NT2/D1 (cell line): ENCODE data around the gene RMND1.

Experiments
- DNase-seq: peaks from one replicate; pipeline ENCODE4 v3.0.0-alpha.2; 2011; ENCODE audit warnings: low read depth, low spot score
- H3K27me3 ChIP-seq: 2 replicates; pipeline ENCODE4 v1.6.0; 2011; ENCODE audit warnings: mild to moderate bottlenecking; ENCODE audit not compliant: insufficient read length, insufficient read depth
- H3K36me3 ChIP-seq: 2 replicates; pipeline ENCODE4 v1.6.1; 2011; ENCODE audit warnings: mild to moderate bottlenecking, low read length, mixed read lengths; ENCODE audit not compliant: insufficient read depth, insufficient read length
- H3K4me1 ChIP-seq: 2 replicates; pipeline ENCODE4 v1.5.1; 2011; ENCODE audit not compliant: insufficient read depth, insufficient read length
- H3K4me3 ChIP-seq: 2 replicates; pipeline ENCODE4 v1.5.1; 2011; ENCODE audit warnings: low read depth; ENCODE audit not compliant: insufficient read length
- H3K9ac ChIP-seq: 2 replicates; pipeline ENCODE4 v1.6.0; 2011; ENCODE audit warnings: low read depth; ENCODE audit not compliant: insufficient read length
- H3K9me3 ChIP-seq: 2 replicates; pipeline ENCODE4 v1.5.1; 2011; ENCODE audit warnings: mild to moderate bottlenecking, low read length; ENCODE audit not compliant: insufficient read depth
- SUZ12 ChIP-seq: IDR thresholded peaks from 2 replicates; pipeline ENCODE4 v1.6.1; 2011; ENCODE audit not compliant: insufficient read length, insufficient read depth; ENCODE audit errors: extremely low read depth
- YY1 ChIP-seq: IDR thresholded peaks from 2 replicates; pipeline ENCODE4 v1.6.1; 2011; ENCODE audit not compliant: insufficient read length, insufficient read depth
- ZNF274 ChIP-seq: IDR thresholded peaks from 2 replicates; pipeline ENCODE4 v1.6.1; 2011; ENCODE audit warnings: mild to moderate bottlenecking, low read depth, low read length

The RMND1 gene

DNA sequence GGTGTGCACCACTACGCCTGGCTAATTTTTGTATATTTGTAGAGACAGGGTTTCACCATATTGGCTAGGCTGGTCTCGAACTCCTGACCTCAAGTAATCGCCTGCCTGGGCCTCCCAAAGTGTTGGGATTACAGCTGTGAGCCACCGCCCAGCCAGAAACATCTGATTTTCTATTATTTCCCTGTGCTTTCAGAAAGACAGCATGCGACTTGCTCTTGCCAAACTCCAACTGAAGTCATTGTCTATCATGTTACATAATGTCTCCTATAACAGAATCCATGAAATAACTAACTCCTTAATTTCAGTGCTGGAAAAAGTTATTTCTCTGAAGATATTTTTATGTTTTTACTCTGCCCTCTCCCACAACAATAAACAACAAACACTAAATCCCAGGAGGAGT is 8.5 kb downstream of the RMND1 start:
- TF ChIP-seq YY1, result no peak
- no peak for TF ChIP-seq SUZ12
- TF ChIP-seq ZNF274, result no peak
- H3K9me3 ChIP-seq, result no peaks in the 10 kb centered on the region
- H3K4me1 ChIP-seq, result no peaks in the 10 kb centered on the region
- no peaks in the 10 kb centered on the region for H3K27me3 ChIP-seq
- no peak overlapping the region for H3K9ac ChIP-seq
- H3K4me3 ChIP-seq, result no peak overlapping the region
- H3K36me3 ChIP-seq, result peaks cover 43% of the 10 kb centered on the region
- DNase-seq, result no peak

DNA sequence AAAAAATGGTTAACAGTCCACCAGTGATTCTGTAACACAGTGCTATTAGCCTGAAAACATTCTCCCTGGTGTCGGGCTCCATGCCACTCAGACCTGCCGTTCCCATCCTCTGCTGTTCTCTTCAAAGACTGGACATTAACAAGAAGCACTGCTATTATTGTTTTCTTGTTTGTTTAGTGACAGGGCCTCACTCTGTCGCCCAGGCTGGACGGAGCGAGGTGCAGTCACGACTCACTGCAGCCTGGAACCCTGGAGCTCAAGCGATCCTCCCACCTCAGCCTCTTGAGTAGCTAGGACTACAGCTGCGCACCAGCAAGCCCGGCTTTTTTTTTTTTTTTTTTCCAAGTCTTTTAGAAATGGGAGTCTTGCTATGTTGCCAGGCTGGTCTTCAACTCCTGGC is 9.6 kb downstream of the RMND1 start:
- no peak for DNase-seq
- Histone ChIP-seq H3K36me3 (peaks cover 47% of the 10 kb centered on the region), H3K27me3 (no peaks in the 10 kb centered on the region), H3K9ac (no peak overlapping the region), H3K9me3 (no peaks in the 10 kb centered on the region), H3K4me1 (no peaks in the 10 kb centered on the region), H3K4me3 (no peak overlapping the region)
- no peak for TF ChIP-seq SUZ12
- no peak for TF ChIP-seq ZNF274
- TF ChIP-seq YY1, result no peak

DNA sequence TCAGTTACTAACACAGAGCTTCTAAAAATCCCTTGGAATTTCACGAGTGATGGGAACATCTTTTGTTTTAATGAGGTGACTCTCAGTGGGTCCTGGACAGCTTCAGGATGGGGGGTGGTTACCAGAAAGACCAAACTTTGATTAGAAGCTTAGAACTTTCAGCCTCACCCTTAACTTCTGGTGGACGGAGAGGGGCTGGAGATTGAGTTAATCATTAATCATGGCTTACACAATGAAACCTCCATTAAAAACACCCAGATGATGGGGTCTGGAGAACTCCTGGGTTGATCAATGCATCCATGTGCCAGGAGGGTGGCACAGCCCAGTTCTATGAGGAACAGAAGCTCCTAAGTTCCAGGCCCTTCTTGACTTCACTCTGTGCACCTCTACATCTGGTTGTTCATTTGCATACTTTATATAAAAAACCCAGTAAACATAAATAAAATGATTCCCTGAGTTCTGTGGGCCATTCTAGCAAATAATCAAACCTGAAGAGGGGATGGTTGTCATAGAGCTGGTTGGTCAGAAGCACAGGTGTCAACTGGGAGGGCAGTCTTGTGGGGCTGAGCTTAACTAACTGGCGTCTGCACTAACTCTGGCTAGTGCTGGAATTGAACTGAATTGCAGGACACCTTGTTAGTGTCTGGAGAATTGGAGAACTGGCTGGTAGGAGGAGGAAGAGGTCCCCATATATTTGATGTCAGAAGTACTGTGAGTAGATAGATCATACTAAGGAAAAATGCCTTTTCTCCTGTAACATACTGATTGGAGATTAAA is 10.3 kb downstream of the RMND1 start:
- Histone ChIP-seq H3K27me3 (no peaks in the 10 kb centered on the region), H3K4me1 (no peaks in the 10 kb centered on the region), H3K9me3 (no peaks in the 10 kb centered on the region), H3K4me3 (no peak overlapping the region), H3K36me3 (peaks cover 48% of the 10 kb centered on the region), H3K9ac (no peak overlapping the region)
- TF ChIP-seq SUZ12, result no peak
- TF ChIP-seq YY1, result no peak
- TF ChIP-seq ZNF274, result no peak
- DNase-seq, result no peak

DNA sequence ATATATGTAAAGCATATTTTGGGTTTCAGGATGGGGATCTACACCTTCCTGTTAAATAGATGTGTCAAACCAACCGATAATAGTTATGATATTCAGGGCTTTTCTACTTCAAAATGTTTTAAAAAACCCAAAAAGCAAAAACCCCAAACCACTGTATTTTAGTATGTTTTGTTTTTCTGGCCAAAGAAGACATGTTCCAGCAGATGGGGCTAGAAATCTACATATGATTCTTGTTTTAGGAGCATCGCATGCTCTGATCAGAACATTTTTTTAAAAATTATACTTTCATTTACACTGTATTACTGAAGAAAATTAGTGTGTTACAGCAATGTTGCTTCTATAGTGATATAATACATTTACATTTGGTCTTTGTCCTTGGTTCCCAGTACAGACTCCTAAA is 11.0 kb downstream of the RMND1 start:
- DNase-seq, result no peak
- Histone ChIP-seq H3K9me3 (no peaks in the 10 kb centered on the region), H3K36me3 (peaks cover 52% of the 10 kb centered on the region), H3K4me3 (no peak overlapping the region), H3K4me1 (no peaks in the 10 kb centered on the region), H3K27me3 (no peaks in the 10 kb centered on the region), H3K9ac (no peak overlapping the region)
- TF ChIP-seq YY1 (no peak), SUZ12 (no peak), ZNF274 (no peak)

DNA sequence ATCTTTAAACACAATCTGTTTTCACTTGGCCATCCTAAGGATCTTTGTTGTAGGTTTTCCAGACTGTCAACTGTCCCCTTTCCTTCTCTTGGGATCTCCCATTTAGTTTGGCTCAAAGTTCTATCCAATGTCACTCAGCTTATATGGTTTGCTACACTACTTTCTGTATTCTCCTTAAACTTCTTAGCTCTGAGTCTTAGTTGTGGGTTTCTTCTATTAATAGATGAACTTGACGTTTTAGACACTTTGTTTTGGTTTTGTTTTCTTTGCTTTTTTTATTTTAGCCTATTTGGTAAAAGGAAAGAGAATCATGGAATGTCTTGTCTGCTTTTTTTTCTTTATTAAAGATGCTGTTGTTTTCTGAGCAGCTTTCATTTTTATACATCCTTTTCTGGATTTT is 11.4 kb downstream of the RMND1 start:
- TF ChIP-seq YY1 (no peak), ZNF274 (no peak), SUZ12 (no peak)
- no peaks in the 10 kb centered on the region for H3K4me1 ChIP-seq
- no peaks in the 10 kb centered on the region for H3K27me3 ChIP-seq
- no peak overlapping the region for H3K9ac ChIP-seq
- no peak for DNase-seq
- peaks cover 50% of the 10 kb centered on the region for H3K36me3 ChIP-seq
- H3K4me3 ChIP-seq, result no peak overlapping the region
- no peaks in the 10 kb centered on the region for H3K9me3 ChIP-seq

DNA sequence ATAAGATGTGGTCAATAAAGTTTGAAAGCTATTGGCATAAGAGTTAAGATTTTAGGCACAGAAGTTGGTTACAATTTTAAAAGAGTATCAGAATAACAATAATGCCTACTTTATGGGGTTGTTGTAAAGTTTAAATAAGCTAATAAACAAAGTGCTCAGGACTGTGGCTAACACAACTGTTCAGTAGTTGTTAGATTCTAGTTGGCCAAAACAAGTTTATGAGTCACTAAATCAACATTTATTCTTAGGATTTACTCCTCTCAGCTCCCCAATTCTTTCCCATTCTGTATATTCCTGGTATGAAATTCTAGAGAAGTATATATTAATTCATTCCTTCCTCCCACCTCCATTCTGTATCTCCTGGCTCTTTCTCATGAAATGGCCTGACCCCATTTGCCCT is 14.5 kb downstream of the RMND1 start:
- Histone ChIP-seq H3K27me3 (no peaks in the 10 kb centered on the region), H3K9me3 (no peaks in the 10 kb centered on the region), H3K9ac (no peak overlapping the region), H3K4me1 (no peaks in the 10 kb centered on the region), H3K4me3 (no peak overlapping the region), H3K36me3 (peaks cover 36% of the 10 kb centered on the region)
- TF ChIP-seq YY1 (no peak), ZNF274 (no peak), SUZ12 (no peak)
- no peak for DNase-seq

DNA sequence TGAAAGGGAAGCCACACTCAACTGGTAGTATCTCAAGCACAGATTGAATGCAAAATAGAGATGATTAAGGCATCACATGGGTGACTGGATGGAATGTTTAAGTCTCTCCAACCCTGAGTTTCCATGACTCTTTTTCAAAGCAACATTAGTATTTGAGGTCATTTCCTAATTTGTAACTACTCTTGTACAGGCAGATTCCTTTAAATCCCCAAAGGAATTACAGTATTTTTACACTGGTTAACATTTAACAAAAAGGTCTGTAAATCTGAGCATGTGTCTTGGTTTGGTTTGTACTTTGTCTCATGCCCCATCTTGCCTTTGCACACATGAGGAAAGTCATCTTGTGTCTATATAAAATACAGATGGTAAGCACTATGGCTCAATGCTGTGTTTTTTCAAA is 15.1 kb downstream of the RMND1 start:
- no peaks in the 10 kb centered on the region for H3K27me3 ChIP-seq
- no peaks in the 10 kb centered on the region for H3K4me1 ChIP-seq
- no peak for DNase-seq
- H3K36me3 ChIP-seq, result peaks cover 34% of the 10 kb centered on the region
- H3K9me3 ChIP-seq, result no peaks in the 10 kb centered on the region
- H3K9ac ChIP-seq, result no peak overlapping the region
- TF ChIP-seq ZNF274 (no peak), YY1 (no peak), SUZ12 (no peak)
- no peak overlapping the region for H3K4me3 ChIP-seq
